Natural killer cell treated with Interleukin-12 subunit alpha and Interleukin-12 subunit beta and Interleukin-15 and Interleukin-18, amount 100 ng/mL, for 72 hours (primary cell): ENCODE results near the gene PLSCR1. TPM values are rescaled to one million over a fixed set of nuclear protein-coding genes. Genes with fewer than 3 reads are reported as not detected.
"Not testable (repeated sequence)": the region's sequence is repeated elsewhere in the genome, so short reads cannot be mapped to it uniquely, and the experiment has no call there.

Experiments
- ATAC-seq, 2 donors: fragments of 150-1000 bp; cut with Tn5 transposase in 1 of 2; sonication (Bioruptor Pico), chemical (Tn5 transposase) in 1 of 2; 2 replicates each; pipeline ENCODE4 v1.10.0; 2021
- DNase-seq: peaks from one replicate; pipeline ENCODE4 v3.0.0; 2022; ENCODE audit warnings: low spot score
- H3K27ac Mint-ChIP-seq, 2 donors: 1 replicate in 1 of 2; 2 replicates in 1 of 2; pipeline ENCODE4 v1.8.0; 2022; ENCODE audit warnings: mixed read lengths in 2 of 2, mild to moderate bottlenecking in 1 of 2, moderate library complexity in 1 of 2
- H3K27me3 Mint-ChIP-seq, 2 donors: 1 replicate in 1 of 2; 2 replicates in 1 of 2; pipeline ENCODE4 v1.8.0; 2022; ENCODE audit warnings: mixed read lengths in 2 of 2
- H3K36me3 Mint-ChIP-seq: one replicate; pipeline ENCODE4 v1.8.0; 2022; ENCODE audit warnings: mixed read lengths
- H3K4me1 Mint-ChIP-seq, 2 donors: 1 replicate in 1 of 2; 2 replicates in 1 of 2; pipeline ENCODE4 v1.8.0; 2022; ENCODE audit warnings: low read depth in 2 of 2, mixed read lengths in 2 of 2, mild to moderate bottlenecking in 1 of 2
- H3K4me3 Mint-ChIP-seq: one replicate; pipeline ENCODE4 v1.8.0; 2022; ENCODE audit warnings: mixed read lengths
- H3K9me3 Mint-ChIP-seq: 2 replicates; pipeline ENCODE4 v1.8.0; 2022; ENCODE audit warnings: mixed read lengths
- total RNA-seq, 2 donors: library from RNA; stranded (reverse); gene quantifications; one replicate each; pipeline ENCODE4 v1.2.3, GENCODE V29; 2022

Gene PLSCR1
- total RNA-seq, 2 donors from 2014 or later: 40.7 to 80.2 TPM

DNA sequence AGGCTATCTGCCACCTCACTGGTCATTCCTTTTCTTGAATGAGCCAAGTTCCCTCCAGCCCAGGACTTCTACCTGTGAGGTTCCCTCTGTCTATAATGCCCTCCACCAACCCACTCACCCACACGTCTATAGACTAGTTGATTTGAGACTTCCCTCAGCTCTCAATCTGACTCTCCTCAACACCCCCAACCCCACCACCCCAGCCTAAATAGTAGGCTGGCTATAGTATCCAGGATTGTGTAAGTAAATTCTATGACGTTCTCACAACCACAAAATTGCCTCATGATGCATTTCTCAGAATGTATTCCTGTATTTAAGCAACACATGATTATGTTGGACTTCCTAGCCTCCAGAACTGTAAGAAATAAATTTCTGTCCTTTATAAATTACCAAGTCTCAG, 2.2 kb downstream of the PLSCR1 start:
- H3K4me1 Mint-ChIP-seq: peaks cover 49 to 59% of the 10 kb centered on the region in 2 donors
- H3K36me3 Mint-ChIP-seq: peaks cover 16% of the 10 kb centered on the region
- DNase-seq (peak; percentile 61), ATAC-seq (peak; percentile 68)
- H3K9me3 Mint-ChIP-seq: no peaks in the 10 kb centered on the region
- peak overlapping the region; percentile 85 to 94 for H3K27ac Mint-ChIP-seq
- H3K27me3 Mint-ChIP-seq: no peaks in the 10 kb centered on the region
- peak overlapping the region; percentile 94 for H3K4me3 Mint-ChIP-seq

DNA sequence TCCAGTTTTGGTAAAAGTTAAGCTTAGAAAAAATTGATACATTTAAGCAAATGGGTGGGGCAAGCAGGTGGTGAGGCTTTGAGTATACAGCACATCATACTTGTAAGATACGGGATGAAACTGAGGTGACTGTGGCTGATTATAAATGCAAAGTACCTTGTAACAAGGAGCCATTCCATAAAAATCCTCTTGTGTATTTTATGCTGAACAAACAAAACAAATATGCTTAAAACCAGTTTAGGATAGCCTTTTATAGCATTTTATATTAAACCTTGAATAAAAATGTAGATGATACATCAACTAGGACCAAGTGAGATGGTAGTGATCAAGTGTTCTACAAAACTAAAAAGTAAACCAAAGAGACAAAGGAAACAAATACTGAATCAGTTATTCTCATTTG, 3.4 kb downstream of the PLSCR1 start:
- DNase-seq: no peak
- H3K9me3 Mint-ChIP-seq: no peaks in the 10 kb centered on the region
- no peaks in the 10 kb centered on the region for H3K27me3 Mint-ChIP-seq
- peaks cover 48 to 60% of the 10 kb centered on the region in 2 donors for H3K4me1 Mint-ChIP-seq
- H3K4me3 Mint-ChIP-seq: peak overlapping the region; percentile 94
- H3K27ac Mint-ChIP-seq: peak overlapping the region; percentile 68 to 94
- H3K36me3 Mint-ChIP-seq: peaks cover 18% of the 10 kb centered on the region
- no peak for ATAC-seq

DNA sequence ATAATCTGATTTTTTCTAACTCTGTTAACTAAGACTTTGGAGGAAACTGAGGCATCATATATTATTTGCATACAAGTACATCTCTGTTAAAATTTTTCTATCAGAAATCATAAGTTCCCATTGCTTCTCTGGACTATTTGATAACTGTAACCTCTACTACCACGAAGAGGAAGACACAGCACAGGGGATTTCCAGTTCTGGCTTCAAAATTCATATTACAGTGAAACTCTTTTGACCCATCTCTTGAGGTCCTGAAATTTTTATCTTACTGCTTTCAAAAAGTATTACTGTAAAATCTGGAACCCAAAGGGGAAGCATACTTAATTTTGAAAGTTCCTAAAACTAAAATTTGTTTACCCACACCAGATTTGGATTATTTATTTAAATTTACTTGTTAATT, 4.2 kb downstream of the PLSCR1 start:
- H3K4me1 Mint-ChIP-seq: peaks cover 47 to 56% of the 10 kb centered on the region in 2 donors
- peak overlapping the region; percentile 68 to 94 for H3K27ac Mint-ChIP-seq
- H3K36me3 Mint-ChIP-seq: peaks cover 20% of the 10 kb centered on the region
- H3K4me3 Mint-ChIP-seq: peak overlapping the region; percentile 94
- H3K27me3 Mint-ChIP-seq: no peaks in the 10 kb centered on the region
- no peak for ATAC-seq
- DNase-seq: no peak
- H3K9me3 Mint-ChIP-seq: no peaks in the 10 kb centered on the region

DNA sequence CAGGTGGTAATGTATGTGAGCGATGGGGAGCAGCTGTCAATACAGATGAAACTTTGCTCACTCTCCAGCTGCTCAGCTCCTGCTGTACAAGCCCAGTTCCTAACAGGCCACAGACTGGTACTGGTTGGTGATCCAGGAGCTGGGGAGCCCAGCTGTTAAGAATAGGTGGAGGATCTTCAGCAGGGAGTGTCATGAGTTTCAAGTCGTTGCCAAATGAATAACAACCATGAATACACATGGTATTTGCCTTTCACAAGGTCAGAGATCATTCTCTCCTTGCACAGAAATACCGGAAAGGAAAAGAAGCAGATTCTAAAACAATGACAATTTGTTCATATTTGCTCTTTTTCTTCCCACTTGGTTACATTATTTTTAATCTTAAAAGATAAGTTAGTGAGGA, 5.1 kb downstream of the PLSCR1 start:
- no peak for ATAC-seq
- H3K4me1 Mint-ChIP-seq: peaks cover 54 to 59% of the 10 kb centered on the region in 2 donors
- peak overlapping the region in 1 of 2 donors; percentile 31 for H3K27ac Mint-ChIP-seq
- H3K36me3 Mint-ChIP-seq: peaks cover 25% of the 10 kb centered on the region
- H3K9me3 Mint-ChIP-seq: no peaks in the 10 kb centered on the region
- H3K4me3 Mint-ChIP-seq: no peak overlapping the region
- DNase-seq: no peak
- H3K27me3 Mint-ChIP-seq: no peaks in the 10 kb centered on the region

DNA sequence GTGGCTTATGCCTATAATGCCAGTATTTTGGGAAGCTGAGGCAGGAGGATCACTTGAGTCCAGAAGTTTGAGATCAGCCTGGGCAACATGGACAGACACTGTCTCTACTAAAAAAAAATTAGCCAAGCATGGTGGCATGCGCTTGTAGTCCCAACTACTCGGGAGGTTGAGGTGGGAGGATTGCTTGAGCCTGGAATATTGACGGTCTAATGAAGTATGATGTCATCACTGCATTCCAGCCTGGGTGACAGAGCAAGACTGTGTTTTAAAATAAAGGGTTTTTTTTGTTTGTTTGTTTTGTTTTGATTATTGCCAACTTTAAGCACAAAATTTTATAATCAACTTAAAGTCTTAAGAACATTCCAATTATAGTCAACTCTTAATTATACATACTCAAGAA, 6.8 kb downstream of the PLSCR1 start:
- ATAC-seq (no peak), DNase-seq (no peak)
- Mint-ChIP-seq H3K4me1 (peaks cover 48 to 53% of the 10 kb centered on the region in 2 donors), H3K27me3 (no peaks in the 10 kb centered on the region), H3K9me3 (no peaks in the 10 kb centered on the region), H3K27ac (peak overlapping the region in 1 of 2 donors; percentile 59), H3K4me3 (peak overlapping the region; percentile 12), H3K36me3 (peaks cover 27% of the 10 kb centered on the region)

DNA sequence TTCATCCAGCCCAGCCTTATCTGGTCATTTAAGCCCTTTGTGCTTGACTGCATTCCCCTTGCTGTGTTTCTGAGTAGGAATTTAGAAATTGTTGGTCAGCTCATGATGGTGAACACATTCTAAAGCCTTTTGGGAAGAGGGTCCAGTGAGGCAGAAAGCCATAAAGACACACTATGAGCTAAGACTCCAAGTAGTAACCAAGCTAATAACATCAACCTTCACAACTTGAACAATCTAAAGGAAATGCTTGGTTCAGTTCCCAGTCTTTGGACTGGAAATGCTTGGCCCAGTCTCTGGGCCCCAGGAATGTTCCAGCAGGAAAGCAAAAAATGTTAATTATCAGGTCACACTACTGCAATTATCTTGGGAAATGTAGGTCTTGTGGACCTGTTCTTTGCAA, 7.7 kb downstream of the PLSCR1 start:
- Mint-ChIP-seq H3K27ac (no peak overlapping the region), H3K9me3 (no peaks in the 10 kb centered on the region), H3K27me3 (no peaks in the 10 kb centered on the region), H3K4me1 (peaks cover 40 to 44% of the 10 kb centered on the region in 2 donors), H3K36me3 (peaks cover 18% of the 10 kb centered on the region), H3K4me3 (no peak overlapping the region)
- ATAC-seq (no peak), DNase-seq (no peak)

DNA sequence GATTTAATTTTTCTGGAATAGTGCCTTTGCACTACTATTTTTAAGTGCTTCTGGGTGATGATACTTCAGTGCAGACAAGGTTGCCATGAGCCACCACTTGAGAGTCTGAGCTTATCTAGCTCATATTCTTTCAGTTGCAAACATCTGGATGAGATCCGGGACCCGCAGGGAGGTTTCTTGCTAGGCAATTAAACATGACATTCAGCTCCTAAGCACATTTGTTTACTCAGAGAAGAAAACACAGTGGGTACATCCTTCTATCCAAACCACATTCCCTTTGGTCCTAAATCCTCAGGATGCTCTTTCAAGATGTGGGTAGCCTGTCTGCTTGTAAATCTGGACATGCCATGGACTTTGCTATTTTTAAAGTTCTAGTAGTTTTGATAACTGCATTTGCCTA, 12.0 kb downstream of the PLSCR1 start:
- Mint-ChIP-seq H3K27ac (no peak overlapping the region), H3K9me3 (no peaks in the 10 kb centered on the region), H3K4me3 (no peak overlapping the region), H3K4me1 (peaks cover 22 to 27% of the 10 kb centered on the region in 2 donors), H3K27me3 (no peaks in the 10 kb centered on the region), H3K36me3 (peaks cover 28% of the 10 kb centered on the region)
- ATAC-seq: no peak
- no peak for DNase-seq

DNA sequence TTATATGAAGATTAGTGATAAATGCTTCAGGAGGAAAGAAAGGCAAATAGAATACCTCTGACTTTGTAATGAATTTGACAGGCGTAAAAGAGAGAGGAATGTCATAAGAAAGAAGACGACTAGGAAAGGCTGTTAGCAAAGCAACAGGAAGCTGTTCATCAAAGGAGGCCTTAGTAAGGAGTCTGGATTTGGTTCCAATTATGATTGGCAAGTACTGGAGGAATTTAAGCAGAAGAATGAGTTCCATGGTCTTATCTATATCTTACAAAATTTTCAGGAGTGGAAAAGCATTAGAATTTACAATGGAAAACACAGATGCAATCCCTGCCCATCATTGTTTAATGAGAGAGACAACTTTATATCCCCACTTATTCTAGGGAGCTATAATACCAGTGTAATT, 13.8 kb downstream of the PLSCR1 start:
- Mint-ChIP-seq H3K4me3 (no peak overlapping the region), H3K9me3 (no peaks in the 10 kb centered on the region), H3K4me1 (peaks cover 13 to 18% of the 10 kb centered on the region in 2 donors), H3K36me3 (peaks cover 22% of the 10 kb centered on the region), H3K27me3 (no peaks in the 10 kb centered on the region), H3K27ac (peak overlapping the region in 1 of 2 donors; percentile 1)
- ATAC-seq: no peak
- DNase-seq: no peak

DNA sequence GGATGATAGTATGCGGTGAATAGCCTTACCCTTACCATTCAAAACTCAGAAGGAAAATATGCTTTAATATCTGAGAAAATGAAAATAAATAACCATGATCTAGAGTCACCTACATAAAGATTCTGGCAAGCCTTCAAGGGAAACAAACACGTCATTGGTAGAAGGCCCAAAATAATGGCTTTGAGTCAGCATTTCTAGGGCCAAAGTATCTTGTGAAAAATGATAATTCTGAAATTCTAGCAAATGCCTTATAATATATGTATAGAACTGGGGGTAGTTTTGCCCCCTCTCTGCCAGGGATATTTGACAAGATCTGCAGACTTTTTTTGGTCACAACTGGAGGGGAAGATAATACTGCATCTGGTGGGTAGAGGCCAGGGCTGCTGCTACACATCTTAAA, 15.4 kb downstream of the PLSCR1 start:
- peaks cover 3 to 11% of the 10 kb centered on the region in 2 donors for H3K4me1 Mint-ChIP-seq
- no peaks in the 10 kb centered on the region for H3K9me3 Mint-ChIP-seq
- no peak for ATAC-seq
- DNase-seq: no peak
- no peak overlapping the region for H3K4me3 Mint-ChIP-seq
- H3K27me3 Mint-ChIP-seq: no peaks in the 10 kb centered on the region
- peaks cover 16% of the 10 kb centered on the region for H3K36me3 Mint-ChIP-seq
- no peak overlapping the region for H3K27ac Mint-ChIP-seq

DNA sequence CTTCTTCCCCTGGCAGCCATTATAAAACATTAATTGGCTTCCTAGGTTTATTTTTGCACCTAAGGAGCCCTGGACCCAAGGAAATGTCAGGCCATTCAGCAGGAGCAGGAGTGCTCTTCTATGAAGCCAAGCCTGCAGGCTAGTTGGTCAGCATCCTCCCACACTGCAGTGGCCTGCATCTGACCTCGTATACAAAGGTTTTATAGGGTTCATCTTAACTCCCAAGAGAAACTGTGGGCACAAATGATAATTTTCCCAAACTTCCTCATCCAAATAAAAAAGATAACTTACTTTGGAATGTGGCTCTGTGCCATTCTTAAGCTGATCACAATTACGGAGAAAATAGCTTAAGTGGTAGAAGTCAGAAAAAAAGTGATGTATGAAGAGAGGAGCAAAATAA, 19.4 kb downstream of the PLSCR1 start:
- Mint-ChIP-seq H3K4me1 (no peaks in the 10 kb centered on the region), H3K4me3 (no peak overlapping the region), H3K36me3 (peaks cover 12% of the 10 kb centered on the region), H3K27me3 (no peaks in the 10 kb centered on the region), H3K27ac (no peak overlapping the region), H3K9me3 (no peaks in the 10 kb centered on the region)
- no peak for ATAC-seq
- DNase-seq: no peak

DNA sequence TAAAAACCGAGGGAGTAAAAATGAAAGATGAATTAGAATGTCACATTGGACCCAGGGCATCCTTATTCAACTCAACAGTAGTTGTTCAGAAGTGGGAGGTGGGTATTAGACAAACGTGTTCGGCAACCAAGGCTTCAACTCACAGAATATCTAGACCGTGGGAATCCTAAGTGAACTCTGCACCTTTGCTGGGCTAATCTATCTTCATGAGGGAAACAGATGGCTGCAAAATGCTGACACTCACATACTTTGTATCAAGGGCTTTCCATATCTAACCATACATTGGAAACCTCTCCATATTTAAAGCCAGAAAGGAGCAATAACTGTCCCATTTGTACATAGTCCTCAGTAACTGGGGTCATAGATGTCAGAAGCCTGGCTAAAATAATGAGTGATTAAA, 20.9 kb downstream of the PLSCR1 start:
- no peak overlapping the region for H3K27ac Mint-ChIP-seq
- H3K9me3 Mint-ChIP-seq: no peaks in the 10 kb centered on the region

DNA sequence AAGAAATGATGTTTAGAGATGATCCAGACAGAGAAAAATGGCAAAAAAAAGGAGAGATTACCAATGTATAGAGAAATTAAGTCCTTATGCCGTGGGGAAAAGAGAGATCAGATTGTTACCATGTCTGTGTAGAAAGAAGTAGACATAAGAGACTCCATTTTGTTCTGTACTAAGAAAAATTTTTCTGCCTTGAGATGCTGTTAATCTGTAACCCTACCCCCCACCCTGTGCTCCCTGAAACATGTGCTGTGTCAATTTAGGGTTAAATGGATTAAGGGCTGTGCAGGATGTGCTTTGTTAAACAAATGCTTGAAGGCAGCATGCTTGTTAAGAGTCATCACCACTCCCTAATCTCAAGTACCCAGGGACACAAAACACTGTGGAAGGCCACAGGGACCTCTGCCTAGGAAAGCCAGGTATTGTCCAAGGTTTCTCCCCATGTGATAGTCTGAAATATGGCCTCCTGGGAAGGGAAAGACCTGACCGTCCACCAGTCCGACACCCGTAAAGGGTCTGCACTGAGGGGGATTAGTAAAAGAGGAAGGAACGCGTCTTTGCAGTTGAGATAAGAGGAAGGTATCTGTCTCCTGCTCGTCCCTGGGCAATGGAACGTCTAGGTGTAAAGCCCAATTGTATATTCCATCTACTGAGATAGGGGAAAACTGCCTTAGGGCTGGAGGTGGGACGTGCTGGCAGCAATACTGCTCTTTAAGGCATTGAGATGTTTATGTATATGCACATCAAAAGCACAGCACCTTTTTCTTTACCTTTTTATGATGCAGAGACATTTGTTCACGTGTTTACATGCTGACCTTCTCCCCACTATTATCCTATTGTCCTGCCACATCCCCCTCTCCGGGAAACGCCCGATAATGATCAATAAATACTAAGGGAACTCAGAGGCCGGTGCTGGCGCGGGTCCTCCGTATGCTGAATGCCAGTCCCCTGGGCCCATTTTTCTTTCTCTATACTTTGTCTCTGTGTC, 21.9 kb downstream of the PLSCR1 start:
- H3K9me3 Mint-ChIP-seq, ATAC-seq, H3K27me3 Mint-ChIP-seq, DNase-seq, H3K4me1 Mint-ChIP-seq, H3K4me3 Mint-ChIP-seq, H3K27ac Mint-ChIP-seq: not testable (repeated sequence)
- peaks cover 12% of the 10 kb centered on the region for H3K36me3 Mint-ChIP-seq

More for the DNA sequence above, 20.9 kb downstream of the PLSCR1 start:
- H3K36me3 Mint-ChIP-seq: peaks cover 12% of the 10 kb centered on the region
- DNase-seq (no peak), ATAC-seq (no peak)
- no peaks in the 10 kb centered on the region for H3K4me1 Mint-ChIP-seq
- no peaks in the 10 kb centered on the region for H3K27me3 Mint-ChIP-seq
- no peak overlapping the region for H3K4me3 Mint-ChIP-seq

DNA sequence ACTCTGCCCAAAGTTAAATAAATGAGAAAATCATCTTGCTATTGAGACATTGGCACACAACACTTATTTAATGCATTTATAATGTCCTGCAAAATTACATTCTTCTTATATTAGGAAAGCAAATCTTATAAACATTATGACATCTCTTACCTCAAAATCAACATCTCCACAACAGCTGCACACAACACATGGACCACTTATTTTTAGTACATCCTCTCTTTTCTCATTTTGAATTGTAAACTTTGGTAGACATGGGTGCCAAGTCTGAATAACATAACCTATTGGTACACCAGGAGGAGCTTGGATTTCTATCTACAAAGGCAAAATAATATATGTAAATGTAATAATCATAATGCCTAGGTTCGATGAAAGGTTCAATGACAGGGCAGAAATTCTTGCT, 23.0 kb downstream of the PLSCR1 start:
- Mint-ChIP-seq H3K36me3 (peaks cover 14% of the 10 kb centered on the region), H3K4me3 (no peak overlapping the region), H3K4me1 (no peaks in the 10 kb centered on the region), H3K9me3 (no peaks in the 10 kb centered on the region), H3K27ac (no peak overlapping the region), H3K27me3 (no peaks in the 10 kb centered on the region)
- DNase-seq (no peak), ATAC-seq (no peak)

DNA sequence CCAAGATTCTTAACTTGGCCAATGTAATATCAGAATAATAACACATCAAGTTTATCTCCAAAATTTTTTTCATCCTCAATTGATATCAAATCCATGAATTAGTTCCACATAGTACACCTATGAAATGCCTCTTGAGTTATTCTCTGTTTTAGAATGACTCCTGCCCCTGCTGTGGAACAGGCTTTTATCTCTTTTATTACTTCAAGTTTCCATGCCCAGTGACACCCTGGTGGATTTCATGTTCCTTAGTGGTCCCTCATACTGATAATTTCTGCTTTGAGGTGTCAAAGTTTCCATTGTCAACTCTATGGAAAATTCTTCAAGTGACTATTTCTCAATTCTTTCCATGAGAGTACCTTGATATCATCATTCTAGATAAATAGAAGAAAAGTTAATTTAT, 24.6 kb downstream of the PLSCR1 start:
- ATAC-seq: no peak
- no peak overlapping the region for H3K27ac Mint-ChIP-seq
- H3K4me3 Mint-ChIP-seq: no peak overlapping the region
- H3K9me3 Mint-ChIP-seq: no peaks in the 10 kb centered on the region
- no peaks in the 10 kb centered on the region for H3K27me3 Mint-ChIP-seq
- DNase-seq: no peak
- H3K4me1 Mint-ChIP-seq: no peaks in the 10 kb centered on the region
- peaks cover 20% of the 10 kb centered on the region for H3K36me3 Mint-ChIP-seq
